K562 (cell line): ENCODE measurements around the gene EPX. TPM values are rescaled to one million over a fixed set of nuclear protein-coding genes. Genes with fewer than 3 reads are reported as not detected.

Experiments used
- CHD2 ChIP-seq: IDR thresholded peaks from 2 replicates; pipeline ENCODE4 v1.6.1; 2011; ENCODE audit warnings: low read depth, low read length
- DACH1 ChIP-seq: fragments of 450-650 bp; IDR thresholded peaks from 2 replicates; pipeline ENCODE4 v1.6.1; 2018; ENCODE audit not compliant: partially characterized antibody
- ZFX ChIP-seq: sonication (generic); formaldehyde crosslinking; IDR thresholded peaks from 2 replicates; pipeline ENCODE4 v1.8.0; 2022; ENCODE audit warnings: mild to moderate bottlenecking, missing genetic modification reagents, moderate library complexity
- ZNF133 ChIP-seq: fragments of 250-450 bp; sonication (Bioruptor Pico); IDR thresholded peaks from 2 replicates; pipeline ENCODE4 v1.4.0; 2020; ENCODE audit warnings: mild to moderate bottlenecking
- polyA plus RNA-seq, 8 experiments: library from polyadenylated mRNA; depleted of rRNA in 4 of 8; stranded (reverse) in 5 of 8; unstranded in 3 of 8; fragments of >200 nt; fragmentation: Nextera tagmentation in 2 of 8; fragmentation: Illumina TruSeq in 1 of 8; extraction: Ambion mirVana in 2 of 8; extraction: Trizol in 1 of 8; gene quantifications; 2 replicates each; pipeline versions ENCODE4 v1.2.1 to v1.2.3, GENCODE V29; 2011 to 2014; ENCODE audit warnings: inconsistent platforms in 1 of 8, missing spikeins in 1 of 8
- total RNA-seq, 7 experiments: library from RNA; depleted of rRNA in 6 of 7; stranded (reverse); fragments of >200 nt in 6 of 7; fragmentation: Illumina TruSeq in 2 of 7; extraction: Trizol in 2 of 7; gene quantifications; 2 replicates each; pipeline versions ENCODE4 v1.2.1 to v1.2.3, GENCODE V29; 2011 to 2021; ENCODE audit warnings: low replicate concordance in 1 of 7
- TF ChIP-seq, protein P1 (sequence below), 2 experiments: fragments of 450-650 bp; formaldehyde crosslinking in 1 of 2; IDR thresholded peaks; 2 replicates each; pipeline versions ENCODE4 v1.4.0 to v1.6.1; 2014 to 2020; ENCODE audit warnings: mild to moderate bottlenecking in 2 of 2, borderline replicate concordance in 1 of 2, low read depth in 1 of 2
- TF ChIP-seq, protein P2 (sequence below), 2 experiments: fragments of 450-650 bp; IDR thresholded peaks; 2 replicates each; pipeline ENCODE4 v1.6.1; 2018; ENCODE audit warnings: mild to moderate bottlenecking in 2 of 2, low read depth in 1 of 2; ENCODE audit not compliant: partially characterized antibody in 2 of 2
- TF ChIP-seq, protein P3 (sequence below): IDR thresholded peaks from 3 replicates; pipeline ENCODE4 v1.6.1; 2011; ENCODE audit warnings: borderline replicate concordance, mild to moderate bottlenecking; ENCODE audit not compliant: insufficient read length, insufficient read depth
- TF ChIP-seq, protein P4 (sequence below): sonication (generic); formaldehyde crosslinking; IDR thresholded peaks from 2 replicates; pipeline ENCODE4 v1.8.0; 2022; ENCODE audit warnings: mild to moderate bottlenecking, missing genetic modification reagents

EPX gene
- total and polyA plus RNA-seq, 9 of the 15 experiments (the other 6 are each of a cell fraction or from before 2014, with no cell fraction given) = 0.07 to 0.33 (median 0.19) TPM; not detected in 3

DNA sequence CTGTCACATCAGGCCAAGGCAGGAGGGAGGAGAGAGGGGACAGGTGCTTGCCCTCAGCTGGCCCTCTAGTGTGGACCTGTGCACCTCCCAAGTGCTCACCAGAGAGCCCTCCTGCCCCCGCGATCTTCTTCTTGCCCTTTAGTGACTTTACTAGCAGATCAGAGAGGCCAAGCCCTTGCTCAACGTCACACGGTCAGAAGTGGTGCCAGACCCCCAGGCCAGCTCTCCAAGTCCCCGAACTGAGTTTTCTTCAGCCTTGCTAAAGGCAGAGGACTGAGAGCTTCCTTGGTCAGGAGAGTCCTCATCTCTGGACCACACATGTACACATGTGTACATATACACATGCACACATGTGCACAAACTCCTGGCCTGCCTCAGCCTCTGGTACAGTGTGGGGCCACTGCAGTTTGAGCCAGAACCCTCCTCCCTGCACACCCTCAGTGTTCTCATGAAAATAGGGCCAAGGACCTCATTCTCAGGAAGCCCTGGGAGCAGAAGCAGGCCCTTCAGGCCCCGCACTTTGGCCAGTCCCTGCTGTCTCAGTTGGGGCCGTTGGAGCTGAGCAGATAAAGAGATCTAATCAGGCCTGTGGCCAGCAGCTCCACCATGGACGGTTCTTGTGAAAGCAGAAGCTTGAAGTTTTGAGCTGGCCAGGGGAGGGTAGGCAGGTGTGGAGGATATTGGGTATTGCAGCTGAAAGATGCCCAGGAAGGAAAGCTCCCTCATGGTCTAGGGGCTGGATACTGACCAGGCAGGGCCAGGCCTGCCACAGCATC is 7.4 kb upstream of the EPX start (continued):
- TF ChIP-seq, protein P1, sequence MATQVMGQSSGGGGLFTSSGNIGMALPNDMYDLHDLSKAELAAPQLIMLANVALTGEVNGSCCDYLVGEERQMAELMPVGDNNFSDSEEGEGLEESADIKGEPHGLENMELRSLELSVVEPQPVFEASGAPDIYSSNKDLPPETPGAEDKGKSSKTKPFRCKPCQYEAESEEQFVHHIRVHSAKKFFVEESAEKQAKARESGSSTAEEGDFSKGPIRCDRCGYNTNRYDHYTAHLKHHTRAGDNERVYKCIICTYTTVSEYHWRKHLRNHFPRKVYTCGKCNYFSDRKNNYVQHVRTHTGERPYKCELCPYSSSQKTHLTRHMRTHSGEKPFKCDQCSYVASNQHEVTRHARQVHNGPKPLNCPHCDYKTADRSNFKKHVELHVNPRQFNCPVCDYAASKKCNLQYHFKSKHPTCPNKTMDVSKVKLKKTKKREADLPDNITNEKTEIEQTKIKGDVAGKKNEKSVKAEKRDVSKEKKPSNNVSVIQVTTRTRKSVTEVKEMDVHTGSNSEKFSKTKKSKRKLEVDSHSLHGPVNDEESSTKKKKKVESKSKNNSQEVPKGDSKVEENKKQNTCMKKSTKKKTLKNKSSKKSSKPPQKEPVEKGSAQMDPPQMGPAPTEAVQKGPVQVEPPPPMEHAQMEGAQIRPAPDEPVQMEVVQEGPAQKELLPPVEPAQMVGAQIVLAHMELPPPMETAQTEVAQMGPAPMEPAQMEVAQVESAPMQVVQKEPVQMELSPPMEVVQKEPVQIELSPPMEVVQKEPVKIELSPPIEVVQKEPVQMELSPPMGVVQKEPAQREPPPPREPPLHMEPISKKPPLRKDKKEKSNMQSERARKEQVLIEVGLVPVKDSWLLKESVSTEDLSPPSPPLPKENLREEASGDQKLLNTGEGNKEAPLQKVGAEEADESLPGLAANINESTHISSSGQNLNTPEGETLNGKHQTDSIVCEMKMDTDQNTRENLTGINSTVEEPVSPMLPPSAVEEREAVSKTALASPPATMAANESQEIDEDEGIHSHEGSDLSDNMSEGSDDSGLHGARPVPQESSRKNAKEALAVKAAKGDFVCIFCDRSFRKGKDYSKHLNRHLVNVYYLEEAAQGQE (IDR thresholded peaks at IDR 0.05; ENCODE audit: borderline replicate concordance) = peak; percentile 33; the same call in 1 of the 2 replicates
- TF ChIP-seq, protein P1 (CRISPR knock-in tag; IDR thresholded peaks at IDR 0.05; ENCODE audit: low read depth) = 0 out of 2 replicates have a peak, but pooled peaks have one; percentile 69
- TF ChIP-seq, protein P2, sequence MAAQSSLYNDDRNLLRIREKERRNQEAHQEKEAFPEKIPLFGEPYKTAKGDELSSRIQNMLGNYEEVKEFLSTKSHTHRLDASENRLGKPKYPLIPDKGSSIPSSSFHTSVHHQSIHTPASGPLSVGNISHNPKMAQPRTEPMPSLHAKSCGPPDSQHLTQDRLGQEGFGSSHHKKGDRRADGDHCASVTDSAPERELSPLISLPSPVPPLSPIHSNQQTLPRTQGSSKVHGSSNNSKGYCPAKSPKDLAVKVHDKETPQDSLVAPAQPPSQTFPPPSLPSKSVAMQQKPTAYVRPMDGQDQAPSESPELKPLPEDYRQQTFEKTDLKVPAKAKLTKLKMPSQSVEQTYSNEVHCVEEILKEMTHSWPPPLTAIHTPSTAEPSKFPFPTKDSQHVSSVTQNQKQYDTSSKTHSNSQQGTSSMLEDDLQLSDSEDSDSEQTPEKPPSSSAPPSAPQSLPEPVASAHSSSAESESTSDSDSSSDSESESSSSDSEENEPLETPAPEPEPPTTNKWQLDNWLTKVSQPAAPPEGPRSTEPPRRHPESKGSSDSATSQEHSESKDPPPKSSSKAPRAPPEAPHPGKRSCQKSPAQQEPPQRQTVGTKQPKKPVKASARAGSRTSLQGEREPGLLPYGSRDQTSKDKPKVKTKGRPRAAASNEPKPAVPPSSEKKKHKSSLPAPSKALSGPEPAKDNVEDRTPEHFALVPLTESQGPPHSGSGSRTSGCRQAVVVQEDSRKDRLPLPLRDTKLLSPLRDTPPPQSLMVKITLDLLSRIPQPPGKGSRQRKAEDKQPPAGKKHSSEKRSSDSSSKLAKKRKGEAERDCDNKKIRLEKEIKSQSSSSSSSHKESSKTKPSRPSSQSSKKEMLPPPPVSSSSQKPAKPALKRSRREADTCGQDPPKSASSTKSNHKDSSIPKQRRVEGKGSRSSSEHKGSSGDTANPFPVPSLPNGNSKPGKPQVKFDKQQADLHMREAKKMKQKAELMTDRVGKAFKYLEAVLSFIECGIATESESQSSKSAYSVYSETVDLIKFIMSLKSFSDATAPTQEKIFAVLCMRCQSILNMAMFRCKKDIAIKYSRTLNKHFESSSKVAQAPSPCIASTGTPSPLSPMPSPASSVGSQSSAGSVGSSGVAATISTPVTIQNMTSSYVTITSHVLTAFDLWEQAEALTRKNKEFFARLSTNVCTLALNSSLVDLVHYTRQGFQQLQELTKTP (IDR thresholded peaks at IDR 0.05; ENCODE audit: low read depth in 1 of 2, partially characterized antibody in 2 of 2) = no peak
- no peak for TF ChIP-seq CHD2
- TF ChIP-seq, protein P3, sequence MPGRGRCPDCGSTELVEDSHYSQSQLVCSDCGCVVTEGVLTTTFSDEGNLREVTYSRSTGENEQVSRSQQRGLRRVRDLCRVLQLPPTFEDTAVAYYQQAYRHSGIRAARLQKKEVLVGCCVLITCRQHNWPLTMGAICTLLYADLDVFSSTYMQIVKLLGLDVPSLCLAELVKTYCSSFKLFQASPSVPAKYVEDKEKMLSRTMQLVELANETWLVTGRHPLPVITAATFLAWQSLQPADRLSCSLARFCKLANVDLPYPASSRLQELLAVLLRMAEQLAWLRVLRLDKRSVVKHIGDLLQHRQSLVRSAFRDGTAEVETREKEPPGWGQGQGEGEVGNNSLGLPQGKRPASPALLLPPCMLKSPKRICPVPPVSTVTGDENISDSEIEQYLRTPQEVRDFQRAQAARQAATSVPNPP = no peak
- TF ChIP-seq ZFX = peak; percentile 45; the same call in 1 of the 2 replicates
- 0 out of 2 replicates have a peak, but pooled peaks have one; percentile 18 for TF ChIP-seq ZNF133 (CRISPR knock-in tag)
- TF ChIP-seq, protein P4, sequence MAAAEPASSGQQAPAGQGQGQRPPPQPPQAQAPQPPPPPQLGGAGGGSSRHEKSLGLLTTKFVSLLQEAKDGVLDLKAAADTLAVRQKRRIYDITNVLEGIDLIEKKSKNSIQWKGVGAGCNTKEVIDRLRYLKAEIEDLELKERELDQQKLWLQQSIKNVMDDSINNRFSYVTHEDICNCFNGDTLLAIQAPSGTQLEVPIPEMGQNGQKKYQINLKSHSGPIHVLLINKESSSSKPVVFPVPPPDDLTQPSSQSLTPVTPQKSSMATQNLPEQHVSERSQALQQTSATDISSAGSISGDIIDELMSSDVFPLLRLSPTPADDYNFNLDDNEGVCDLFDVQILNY (CRISPR knock-in tag) = no peak
- TF ChIP-seq DACH1 = no peak
